ENCODE data around the gene RHPN2.
A peak's percentile ranks its signal among the peaks of the same experiment; 100 is the strongest.
"Not testable (repeated sequence)": the region's sequence is repeated elsewhere in the genome, so short reads cannot be mapped to it uniquely, and the experiment has no call there.

The RHPN2 gene

DNA sequence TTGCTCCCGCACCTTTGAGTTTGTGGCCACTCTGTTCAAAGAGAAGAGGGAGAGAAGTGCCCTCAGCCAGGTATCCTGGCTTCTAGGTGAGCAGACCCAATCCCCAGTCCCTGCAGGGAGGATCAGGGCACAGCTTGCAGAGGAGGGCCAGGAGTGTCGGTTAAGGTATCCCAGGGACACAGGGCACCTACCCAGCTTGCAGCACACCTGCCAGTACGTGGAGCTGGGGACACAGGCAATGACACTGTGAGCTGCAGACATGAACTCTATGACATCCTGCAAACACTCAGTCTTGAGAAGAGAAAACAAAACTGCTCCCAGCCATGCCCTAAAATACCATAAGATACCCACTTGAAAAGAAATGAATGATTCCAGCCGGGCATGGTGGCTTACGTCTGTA lies 38.1 kb downstream of the RHPN2 start:
- DNase-seq (ENCODE audit: low spot score): not testable (repeated sequence)

DNA sequence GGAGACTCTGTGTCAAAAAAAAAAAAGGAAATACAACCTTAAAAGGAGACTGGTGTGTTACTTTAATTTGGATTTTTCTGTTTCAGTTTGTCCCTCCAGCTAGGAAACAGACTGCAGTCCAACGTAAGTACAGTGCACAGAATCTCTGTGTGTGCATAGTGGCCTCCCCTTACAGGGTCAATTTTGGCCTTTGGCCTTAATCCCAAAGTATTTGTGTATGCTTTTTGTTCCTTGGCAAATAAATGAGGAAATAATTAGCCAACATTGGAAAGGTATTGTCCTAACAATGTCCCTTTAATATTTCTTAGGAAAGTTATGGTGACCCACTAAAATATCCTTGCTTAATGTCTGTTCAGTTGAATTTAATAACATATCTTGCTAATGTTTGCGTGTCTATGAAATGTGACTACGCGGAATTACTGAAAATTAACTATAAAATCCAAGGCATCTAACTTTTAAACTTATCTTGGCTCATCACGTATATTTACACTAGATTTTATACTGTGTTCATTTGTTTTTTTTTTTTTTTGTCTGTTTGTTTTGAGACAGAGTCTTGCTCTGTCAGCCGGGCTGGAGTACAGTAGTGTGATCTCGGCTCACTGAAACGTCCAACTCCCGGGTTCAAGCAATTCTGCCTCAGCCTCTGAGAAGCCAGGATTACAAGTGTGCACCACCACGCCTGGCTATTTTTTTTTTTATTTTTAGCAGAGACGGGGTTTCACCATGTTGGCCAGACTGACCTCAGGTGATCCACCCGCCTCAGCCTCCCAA lies 39.0 kb downstream of the RHPN2 start:
- DNase-seq (ENCODE audit: low spot score): not testable (repeated sequence)

DNA sequence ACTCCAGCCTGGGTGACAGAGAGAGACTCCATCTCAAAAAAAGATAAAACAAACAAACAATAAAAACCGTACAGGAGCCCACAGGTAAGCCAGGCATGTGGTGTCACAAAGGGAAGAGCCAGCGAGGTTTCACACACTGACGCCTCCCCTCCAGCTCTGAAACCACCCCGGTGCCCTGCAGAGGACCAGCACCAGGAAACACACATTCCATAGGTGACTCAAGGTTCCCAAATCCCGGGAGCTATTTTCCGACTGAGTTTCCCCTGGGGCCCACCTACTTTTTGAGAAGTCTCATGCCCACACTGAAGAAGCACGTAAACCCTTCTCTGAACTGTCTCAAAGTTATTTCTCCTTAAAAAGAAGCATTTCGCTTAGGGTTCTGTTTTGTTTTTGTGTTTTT lies 40.3 kb downstream of the RHPN2 start:
- DNase-seq (ENCODE audit: low spot score): no peak

DNA sequence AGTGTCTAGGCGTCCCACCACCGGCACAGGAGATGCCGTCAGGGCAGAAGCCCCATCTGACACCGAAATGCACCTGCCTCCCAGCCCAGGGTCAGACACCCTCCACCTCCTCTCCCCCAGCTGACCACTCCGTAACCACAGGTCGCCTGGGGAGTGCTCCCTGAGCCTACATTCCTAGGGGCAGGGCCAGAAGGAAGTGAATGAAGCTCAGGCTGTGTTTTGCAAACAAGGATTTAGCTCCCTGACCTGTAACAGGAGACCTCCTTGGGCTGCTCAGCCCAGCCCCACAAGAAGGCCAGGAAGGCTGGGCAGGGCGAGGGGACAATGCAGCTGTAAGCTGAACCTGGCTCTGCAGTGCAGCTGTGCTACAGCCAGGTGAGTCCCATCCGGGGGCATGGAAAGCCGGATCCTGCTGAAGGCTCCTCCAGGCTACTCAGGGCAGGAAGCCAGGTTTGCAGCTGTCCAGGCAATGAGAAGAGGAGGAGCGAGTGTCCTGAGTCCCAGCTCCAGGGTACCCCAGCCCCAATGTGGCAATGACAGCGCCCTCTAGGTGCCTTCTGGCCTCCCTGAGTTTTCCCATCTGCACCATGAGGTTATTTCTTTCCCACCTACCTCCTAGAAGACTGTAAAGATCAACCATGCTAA lies 42.1 kb downstream of the RHPN2 start:
- no peak for DNase-seq (ENCODE audit: low spot score)

DNA sequence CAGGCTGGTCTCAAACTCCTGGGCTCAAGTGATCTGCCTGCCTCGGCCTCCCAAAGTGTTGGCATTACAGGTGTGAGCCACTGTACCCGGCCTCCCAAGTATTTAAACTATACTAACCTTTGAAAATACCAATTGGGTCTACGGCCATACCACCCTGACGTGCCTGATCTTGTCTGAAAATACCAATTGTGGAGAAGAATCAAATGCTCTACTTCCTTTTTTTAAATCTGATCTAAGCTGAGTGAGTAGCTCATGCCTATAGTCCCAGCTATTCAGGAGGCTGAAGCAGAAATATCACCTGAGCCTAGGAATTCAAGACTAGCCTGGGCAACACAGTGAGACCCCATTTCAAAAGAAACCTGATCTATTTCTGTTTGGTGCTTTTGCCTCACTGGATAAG lies 53.8 kb downstream of the RHPN2 start:
- not testable (repeated sequence) for DNase-seq (ENCODE audit: low spot score)

DNA sequence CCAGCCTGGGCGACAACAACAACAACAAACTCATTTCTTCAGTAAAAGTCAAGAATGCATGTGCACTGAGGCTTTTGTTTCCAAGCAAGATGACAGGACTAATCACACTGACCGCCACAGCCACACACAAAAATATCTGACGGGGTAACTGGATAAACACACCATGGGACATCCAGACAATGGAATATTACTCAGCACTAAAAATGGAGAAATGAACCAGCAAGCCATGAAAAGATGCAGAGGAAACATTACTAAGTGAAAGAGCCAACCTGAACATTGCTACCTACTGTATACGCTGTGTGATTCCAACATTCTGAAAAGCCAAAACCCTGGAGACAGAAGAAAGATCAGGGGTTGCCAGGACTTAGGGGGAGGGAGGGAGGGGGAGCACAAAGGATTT lies 56.0 kb downstream of the RHPN2 start:
- DNase-seq (ENCODE audit: low spot score): no peak

DNA sequence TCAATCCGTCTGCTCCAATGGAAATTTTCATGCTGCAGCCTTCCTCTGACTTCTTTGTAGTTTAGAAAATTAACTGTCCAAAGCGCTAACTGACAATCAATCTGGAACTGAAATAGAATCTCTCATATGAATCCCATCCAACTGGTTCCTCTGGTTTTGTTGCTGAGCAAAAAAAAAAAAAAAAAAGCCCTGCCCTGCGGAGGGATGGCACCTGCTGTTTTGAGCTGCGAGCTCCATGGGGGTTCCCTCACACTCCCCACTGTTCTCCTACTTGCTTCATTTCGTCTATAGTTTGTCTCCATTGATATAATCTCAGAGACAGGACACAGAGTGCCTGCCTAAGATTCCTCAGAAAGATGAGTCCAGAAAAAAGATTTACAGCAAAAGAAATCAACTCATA lies 59.2 kb downstream of the RHPN2 start:
- no peak for DNase-seq (ENCODE audit: low spot score)

DNA sequence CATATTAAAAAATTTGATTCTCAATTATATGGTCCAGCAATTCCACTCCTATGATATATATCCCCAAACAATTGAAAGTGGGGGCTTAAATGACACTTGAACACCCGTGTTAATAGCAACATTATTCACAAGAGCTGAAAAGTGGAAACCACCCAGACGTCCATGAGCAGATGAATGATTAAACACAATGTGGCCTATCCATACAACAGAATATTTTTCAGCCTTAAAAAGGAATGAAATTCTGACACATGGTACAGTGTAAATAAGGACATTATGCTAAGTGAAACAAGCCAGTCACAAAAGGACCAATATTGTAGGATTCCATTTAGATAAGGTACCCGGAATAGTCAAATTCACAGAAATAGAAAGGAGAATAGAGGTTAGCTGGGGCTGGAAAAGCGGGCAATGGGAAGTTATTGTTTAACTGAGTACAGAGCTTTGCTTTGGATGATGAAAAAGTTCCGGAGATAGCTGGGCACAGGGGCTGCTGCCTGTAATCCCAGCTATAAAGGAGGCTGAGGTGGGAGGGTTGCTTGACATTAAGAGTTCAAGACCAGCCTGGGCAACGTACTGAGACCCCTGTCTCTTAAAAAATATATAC lies 61.2 kb downstream of the RHPN2 start:
- DNase-seq (ENCODE audit: low spot score): not testable (repeated sequence)

DNA sequence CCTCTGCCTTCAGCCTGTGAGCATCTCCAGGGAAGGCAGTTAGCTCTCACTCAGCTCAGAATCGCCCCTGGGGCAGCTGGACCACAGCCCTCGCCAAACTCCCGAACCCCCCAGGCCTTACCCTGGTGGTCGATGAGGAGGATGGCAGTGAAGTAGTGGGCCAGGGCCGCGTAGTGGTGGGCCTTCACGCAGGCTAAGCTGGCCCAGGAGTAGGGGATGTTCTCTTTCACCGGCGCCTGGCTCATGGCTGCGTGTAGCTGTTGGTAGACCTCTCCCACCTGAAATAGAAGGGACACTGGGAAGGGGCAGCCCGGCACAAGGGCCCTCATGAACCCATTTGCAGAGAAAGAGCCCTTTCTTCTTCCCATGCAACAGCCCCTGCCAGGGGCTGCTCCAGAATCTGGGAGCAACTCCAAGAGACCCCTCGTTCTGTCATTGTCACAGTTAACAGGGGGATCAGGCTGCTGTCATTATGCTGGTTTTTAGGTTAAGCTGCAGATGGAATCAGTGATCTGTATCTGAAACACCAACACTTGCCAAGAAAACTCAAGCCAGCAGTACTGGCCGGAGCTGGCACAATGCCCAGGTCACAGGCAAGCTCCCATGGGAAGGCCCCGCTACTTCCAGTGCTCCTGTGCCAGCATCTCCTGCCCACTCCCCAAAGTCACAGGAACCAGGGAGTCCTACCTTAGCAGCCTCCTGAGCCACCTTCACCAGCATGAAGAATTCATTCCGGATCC lies 62.4 kb downstream of the RHPN2 start:
- DNase-seq (ENCODE audit: low spot score): not testable (repeated sequence)

DNA sequence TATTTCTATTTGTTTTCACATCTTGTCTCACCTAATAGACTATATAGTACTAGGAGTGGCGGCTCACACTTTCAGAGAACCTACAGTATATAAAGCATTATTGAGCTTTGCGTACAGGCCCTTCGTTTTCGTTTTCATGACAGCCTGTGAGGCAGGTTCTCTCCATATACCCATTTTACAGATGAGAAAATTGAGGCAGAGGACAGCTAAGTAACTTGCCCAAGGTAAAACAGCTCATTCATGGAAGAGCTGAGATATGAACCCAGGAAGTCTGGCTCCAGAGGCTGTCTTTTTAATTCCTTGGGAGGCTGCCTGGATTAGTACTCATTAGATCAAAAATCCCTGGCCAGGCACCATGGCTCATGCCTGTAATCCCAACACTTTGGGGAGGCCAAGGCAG lies 63.8 kb downstream of the RHPN2 start:
- DNase-seq (ENCODE audit: low spot score): no peak

DNA sequence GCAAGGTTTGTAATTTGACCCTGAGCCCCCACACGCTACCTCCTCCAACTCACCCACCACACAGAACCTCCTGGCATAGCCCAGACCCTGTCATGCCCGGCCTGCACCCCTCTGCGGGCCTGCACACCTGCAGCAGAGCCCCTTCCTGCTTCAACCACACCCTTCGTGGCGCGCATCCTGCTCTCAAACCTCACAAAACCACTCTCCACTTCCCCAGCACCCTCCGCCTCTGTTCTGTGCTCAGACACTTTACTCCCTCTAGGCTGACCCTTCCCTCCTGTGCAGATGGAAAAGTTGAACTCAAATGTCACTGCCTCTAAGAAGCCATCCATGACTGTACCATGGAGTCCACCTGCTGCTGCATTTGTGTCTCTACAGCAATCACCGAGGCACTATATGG lies 64.2 kb downstream of the RHPN2 start:
- DNase-seq (ENCODE audit: low spot score): no peak

DNA sequence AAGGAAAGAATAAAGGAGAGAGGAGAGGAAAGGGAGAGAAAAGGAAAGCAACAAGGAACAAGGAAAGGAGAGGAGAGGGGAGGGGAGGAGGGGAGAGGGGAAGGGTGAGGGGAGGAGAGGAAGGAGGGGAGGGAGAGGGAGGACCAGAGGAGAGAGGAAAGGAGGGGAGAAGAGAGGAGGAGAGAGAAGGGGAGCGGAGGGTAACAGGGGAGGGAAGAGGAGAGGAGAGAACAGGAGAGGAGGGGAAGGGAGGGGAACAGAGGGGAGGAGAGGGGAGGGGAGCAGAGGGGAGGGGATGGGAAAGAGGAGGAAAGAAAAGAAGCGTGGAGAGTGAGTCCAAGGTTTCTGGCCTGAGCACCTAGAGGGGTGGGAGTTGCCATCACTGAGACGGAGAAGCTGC lies 66.0 kb downstream of the RHPN2 start:
- no peak for DNase-seq (ENCODE audit: low spot score)

DNA sequence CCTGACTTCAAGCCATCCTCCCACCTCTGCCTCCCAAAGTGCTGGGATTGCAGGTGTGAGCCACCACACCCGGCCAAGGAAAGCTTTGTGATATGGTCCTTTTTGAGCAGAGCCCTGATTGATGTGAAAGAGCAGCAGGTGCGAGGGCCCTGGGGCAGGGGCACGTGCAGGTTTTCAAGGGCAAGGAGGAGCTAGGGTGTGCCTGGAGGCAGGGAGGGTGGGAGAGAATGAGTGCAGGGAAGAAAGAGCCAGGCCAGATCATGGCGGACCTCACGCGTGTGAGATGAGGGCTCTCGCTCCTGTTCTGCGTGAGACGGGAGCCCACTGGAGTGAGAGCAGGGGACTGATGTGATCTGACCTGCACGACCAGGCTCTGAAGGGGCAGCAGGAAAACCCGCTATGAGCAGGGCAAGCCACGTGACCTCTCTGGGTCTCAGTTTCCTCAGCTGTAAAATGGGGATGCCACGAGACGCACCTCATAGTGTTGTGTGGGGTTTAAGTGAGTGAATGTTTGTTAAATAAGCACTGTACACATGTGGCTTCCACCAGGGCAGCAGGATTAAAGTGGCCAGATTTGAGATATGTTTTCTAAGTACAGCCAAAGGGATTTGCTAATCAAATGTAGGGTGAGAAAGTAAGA lies 66.9 kb downstream of the RHPN2 start:
- DNase-seq (ENCODE audit: low spot score): no peak

DNA sequence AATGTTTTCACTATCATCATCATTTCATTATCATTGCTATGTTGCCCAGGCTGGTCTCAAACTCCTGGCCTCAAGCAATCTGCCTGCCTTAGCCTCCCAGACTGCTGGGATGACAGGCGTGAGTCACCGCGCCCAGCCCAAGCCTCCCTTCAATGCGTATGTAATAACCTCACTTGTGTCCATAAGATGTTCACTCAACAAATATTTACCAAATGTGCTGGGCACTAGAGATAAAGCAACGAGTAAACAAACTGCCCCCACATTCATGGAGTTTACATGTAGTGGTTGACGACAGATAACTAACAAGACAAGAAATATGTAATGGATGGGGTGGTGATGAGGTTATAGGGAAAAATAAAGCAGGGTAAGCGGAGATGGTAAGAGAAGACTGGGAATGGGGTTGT lies 67.6 kb downstream of the RHPN2 start:
- not testable (repeated sequence) for DNase-seq (ENCODE audit: low spot score)

DNA sequence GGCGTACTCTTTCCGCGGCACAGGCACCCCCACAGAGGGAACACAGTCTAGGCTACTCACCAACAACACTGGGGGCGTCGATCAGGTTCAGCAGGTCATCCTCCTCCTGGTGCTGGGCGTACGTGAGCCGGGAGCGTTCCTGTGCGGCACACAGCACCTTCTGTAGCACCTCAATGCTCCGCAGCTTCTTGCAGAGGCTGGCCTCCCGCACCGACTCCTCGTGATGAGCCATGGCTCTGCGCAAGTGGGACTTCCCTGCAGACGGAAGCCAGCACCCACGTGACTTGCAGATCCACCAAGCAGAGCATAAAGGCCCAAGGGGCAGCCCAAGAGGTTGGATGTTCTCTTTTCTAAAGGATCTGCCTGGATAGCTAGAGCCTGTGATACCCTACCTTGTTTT lies 68.7 kb downstream of the RHPN2 start:
- not testable (repeated sequence) for DNase-seq (ENCODE audit: low spot score)

DNA sequence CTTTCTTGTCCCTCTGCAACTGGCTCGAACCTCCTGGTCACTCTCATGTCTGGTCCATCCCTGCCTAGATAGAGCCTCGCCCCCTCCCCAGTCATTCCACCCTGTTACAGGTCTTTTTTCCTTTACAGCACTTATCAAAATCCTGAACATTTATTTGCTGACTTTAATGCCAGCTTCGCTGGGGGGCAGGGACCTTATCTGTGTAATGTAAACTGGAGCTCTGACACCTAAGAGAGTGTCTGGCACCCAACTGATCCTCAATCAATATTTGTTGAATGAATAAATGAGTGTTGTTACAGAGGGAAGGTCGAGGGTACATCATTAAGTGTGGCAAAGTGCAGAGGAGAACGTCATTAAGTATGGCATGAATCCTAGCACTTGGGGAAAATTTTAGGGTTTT lies 76.0 kb downstream of the RHPN2 start:
- DNase-seq (ENCODE audit: low spot score): no peak

DNA sequence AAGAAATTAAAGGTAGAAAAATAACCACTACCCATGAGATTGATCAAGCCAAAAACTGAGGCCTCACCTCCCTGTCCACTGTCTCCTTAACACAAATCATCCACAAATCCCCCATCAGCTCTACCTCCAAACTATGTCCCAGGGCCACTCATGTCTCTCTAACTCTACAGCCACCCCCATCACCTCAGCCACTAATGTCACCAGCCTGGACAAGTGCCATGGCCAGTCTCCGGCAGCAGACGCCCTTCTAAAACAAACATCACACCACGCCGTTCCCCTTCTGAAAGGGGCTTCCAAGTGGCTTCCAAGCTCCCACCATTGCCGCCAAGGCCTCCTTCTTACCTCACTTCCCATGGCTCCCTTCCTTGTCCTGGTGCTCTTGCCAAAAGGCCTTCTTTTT lies 76.4 kb downstream of the RHPN2 start:
- not testable (repeated sequence) for DNase-seq (ENCODE audit: low spot score)

DNA sequence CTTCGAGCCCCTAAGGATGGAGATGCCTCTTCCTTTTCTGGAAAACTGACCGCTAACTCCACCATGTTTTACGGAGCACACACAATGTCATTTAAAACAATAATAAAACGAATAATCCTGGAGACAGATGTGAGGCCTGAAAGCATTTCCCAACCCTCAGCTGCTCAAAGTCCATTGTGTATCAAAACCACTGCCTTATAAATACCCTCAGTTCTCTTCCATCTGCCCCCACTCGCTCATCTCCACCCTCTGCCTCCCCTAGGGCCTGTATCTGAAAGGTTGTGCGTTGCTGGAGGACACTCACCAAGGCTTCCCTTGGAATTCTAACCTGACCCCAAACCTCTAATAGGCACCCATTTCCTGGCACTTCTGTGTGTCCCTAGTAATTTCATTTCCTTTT lies 82.2 kb downstream of the RHPN2 start:
- DNase-seq (ENCODE audit: low spot score): not testable (repeated sequence)

DNA sequence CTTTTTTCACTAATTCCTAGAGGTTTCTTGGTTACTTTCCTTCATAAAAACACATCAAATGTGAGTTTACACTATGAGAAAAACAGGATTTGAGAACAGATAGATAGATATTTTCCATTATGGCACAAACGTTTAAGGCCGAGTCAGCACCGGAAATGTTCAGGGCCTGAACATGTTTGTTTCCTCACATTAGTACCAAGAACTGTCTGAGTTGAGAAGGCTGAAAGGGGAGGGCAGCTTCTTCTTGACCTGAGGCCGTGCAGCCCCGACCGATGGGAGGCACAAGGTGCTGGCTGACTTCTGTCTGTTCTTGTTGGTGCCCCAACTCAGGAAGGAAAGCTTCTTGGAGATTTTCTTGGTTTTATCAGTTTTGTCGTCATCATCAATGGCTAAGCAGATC lies 84.9 kb downstream of the RHPN2 start:
- not testable (repeated sequence) for DNase-seq (ENCODE audit: low spot score)

DNA sequence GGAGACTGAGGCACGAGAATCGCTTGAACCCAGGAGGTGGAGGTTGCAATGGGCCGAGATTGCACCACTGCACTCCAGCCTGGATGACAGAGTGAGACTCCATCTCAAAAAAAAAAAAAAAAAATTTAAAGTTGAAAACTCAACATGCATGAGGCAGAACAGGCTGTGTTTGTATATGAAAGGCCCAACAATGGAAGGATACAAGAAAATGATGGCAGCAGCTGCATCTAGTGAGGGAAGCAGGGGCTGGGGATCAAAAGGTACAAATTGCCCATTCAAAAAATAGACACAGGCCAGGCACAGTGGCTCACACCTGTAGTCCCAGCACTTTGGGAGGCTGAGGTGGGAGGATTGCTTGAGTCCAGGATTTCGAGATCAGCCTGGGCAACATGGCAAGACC lies 86.9 kb downstream of the RHPN2 start:
- DNase-seq (ENCODE audit: low spot score): not testable (repeated sequence)

DNA sequence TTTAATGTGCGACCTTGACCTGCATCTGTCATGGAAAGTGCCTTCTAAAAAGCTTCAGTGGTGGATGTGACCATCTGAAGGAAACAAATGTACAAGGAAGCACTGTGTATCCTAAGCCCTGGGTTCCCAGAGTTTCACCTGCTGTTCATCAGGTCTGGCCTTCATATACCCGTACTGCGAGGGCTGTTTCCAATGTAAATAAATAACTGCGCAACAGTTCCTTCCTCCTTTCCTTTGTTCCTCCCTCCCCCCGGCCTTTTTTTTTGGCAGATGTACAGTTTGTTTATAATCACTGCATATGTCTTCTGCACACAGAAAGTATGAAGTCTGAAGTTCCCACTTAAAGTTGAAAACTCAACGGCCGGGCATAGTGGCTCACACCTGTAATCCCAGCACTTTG lies 87.4 kb downstream of the RHPN2 start:
- DNase-seq (ENCODE audit: low spot score): no peak

DNA sequence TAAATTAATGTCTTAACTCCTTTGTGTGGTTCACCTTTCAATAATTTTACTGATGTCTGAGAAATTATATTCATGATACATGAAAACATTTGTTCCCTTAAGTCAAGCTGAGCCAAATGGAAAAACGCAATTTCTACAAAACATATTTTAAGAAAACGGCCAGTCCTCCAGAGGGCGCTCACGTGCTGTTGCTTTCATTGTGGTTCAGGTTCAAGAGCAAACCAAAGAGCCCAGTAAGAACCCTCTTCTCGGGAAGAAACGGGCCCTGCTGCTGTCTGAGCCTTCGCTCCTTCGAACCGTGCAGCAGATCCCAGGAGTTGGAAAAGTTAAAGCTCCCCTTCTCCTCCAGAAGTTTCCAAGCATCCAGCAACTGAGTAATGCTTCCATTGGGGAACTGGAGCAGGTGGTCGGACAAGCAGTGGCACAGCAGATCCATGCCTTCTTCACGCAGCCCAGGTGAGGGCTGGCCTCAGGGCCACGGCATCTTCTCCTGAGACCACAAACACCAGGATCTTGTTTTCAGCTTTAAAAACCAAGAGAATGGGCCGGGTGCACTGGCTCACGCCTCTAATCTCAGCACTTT lies 88.4 kb downstream of the RHPN2 start:
- peak; percentile 62 for DNase-seq (ENCODE audit: low spot score)

All from activated CD4-positive, alpha-beta T cell treated with anti-CD3 and anti-CD28 coated beads, Interleukin-2, Interleukin-4, amounts not matched to agents 100 ng/mL and 50 ng/mL, durations not matched to agents 16 hours and 8 hours (primary cell).